ENCODE data around the gene LRRC14B. TPM values are rescaled to one million over a fixed set of nuclear protein-coding genes. Genes with fewer than 3 reads are reported as not detected.

LRRC14B gene
- total RNA-seq, 1 donor from 2014 or later = 0.22 TPM

DNA sequence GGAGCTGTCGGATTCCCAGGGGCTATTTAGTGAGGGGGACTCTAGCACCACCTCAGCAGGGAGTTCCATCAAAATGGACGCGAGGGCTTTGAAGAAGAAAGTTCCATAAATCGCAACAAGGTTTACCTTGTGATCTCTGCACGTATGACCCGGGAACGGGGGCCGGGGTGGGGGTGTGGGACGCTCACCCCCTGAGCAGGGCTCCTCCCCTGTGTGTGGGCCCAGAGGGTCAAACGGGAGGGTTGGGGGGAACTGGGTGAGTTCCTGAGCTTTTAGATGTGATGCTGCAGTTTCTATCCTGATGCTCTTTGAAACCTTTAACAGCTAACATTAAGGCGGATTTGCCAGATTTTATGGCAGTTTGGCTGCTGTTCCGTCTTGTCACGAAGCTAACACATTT is 18.9 kb upstream of the LRRC14B start:
- TF ChIP-seq, protein P1, sequence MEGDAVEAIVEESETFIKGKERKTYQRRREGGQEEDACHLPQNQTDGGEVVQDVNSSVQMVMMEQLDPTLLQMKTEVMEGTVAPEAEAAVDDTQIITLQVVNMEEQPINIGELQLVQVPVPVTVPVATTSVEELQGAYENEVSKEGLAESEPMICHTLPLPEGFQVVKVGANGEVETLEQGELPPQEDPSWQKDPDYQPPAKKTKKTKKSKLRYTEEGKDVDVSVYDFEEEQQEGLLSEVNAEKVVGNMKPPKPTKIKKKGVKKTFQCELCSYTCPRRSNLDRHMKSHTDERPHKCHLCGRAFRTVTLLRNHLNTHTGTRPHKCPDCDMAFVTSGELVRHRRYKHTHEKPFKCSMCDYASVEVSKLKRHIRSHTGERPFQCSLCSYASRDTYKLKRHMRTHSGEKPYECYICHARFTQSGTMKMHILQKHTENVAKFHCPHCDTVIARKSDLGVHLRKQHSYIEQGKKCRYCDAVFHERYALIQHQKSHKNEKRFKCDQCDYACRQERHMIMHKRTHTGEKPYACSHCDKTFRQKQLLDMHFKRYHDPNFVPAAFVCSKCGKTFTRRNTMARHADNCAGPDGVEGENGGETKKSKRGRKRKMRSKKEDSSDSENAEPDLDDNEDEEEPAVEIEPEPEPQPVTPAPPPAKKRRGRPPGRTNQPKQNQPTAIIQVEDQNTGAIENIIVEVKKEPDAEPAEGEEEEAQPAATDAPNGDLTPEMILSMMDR (IDR thresholded peaks at IDR 0.05; ENCODE audit: unreplicated experiment) = no peak
- Mint-ChIP-seq H3K4me1 (peaks cover 19% of the 10 kb centered on the region), H3K27me3 (ENCODE audit: low read depth) (no peaks in the 10 kb centered on the region), H3K27ac (no peak overlapping the region), H3K36me3 (peaks cover 15% of the 10 kb centered on the region), H3K4me3 (no peak overlapping the region), H3K9me3 (no peaks in the 10 kb centered on the region)
- DNase-seq (ENCODE audit: low spot score in 2 of 2, unreplicated experiment in 2 of 2) = no peak

DNA sequence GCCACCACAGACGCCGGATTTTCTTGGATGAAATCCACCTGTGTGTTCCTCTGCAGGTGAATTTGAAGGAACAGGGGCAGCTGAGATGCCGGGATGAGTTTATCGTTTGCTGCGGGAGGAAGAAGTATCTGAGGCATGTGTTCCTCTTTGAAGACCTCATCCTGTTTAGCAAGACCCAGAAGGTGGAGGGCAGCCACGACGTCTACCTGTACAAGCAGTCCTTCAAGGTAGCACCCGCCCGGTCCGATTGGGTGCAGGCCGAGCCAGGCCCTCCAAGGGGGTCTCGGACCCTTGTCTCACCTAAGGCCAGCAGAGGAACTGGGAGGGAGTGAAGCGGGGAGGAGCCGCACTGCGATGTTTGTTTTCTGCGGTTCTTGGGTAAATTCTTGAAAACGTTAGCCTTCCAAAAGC is 18.4 kb upstream of the LRRC14B start:
- Mint-ChIP-seq H3K4me1 (peaks cover 19% of the 10 kb centered on the region), H3K27ac (no peak overlapping the region)
- TF ChIP-seq, protein P1 (IDR thresholded peaks at IDR 0.05; ENCODE audit: unreplicated experiment) = no peak

DNA sequence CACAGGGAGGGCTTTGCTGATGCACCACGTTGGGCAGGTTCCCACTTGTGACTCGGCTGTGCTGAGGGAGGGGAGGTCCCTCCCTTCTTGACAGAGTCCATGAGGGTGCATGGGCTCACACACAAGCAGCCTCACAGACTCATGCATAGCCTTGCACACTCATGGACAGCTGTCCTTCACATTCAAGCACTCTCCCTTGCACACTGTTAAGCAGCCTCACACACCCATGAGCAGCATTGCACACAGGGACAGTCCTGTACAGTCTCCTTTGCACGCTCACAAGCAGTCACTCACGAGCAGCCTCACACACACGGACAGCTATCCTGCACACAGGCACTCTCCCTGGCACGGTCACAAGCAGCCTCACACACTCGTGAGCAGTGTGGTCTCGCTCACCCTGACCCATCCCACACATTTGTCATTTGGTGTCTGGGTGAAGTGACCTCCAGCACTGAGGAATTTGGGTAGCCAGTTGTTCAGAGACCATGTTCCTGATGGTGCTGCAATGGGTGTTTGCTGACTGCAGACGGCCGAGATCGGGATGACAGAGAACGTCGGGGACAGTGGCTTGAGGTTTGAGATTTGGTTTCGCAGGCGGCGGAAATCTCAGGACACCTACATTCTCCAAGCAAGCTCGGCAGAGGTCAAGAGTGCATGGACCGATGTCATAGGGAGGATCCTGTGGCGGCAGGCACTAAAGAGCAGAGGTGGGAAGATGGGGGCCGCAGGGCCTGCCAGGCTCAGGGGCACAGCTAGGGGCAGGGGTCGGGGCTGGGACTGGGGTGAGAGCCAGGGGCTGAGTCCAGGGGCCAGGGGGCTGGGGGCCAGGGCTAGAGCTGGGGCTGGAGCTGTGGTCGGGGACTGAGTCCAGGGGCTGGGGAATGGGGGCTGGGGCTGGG is 17.7 kb upstream of the LRRC14B start:
- Mint-ChIP-seq H3K27ac (no peak overlapping the region), H3K9me3 (no peaks in the 10 kb centered on the region), H3K4me3 (no peak overlapping the region), H3K27me3 (ENCODE audit: low read depth) (no peaks in the 10 kb centered on the region), H3K36me3 (peaks cover 13% of the 10 kb centered on the region), H3K4me1 (peaks cover 16% of the 10 kb centered on the region)
- TF ChIP-seq, protein P1 (IDR thresholded peaks at IDR 0.05; ENCODE audit: unreplicated experiment) = no peak
- DNase-seq (ENCODE audit: low spot score in 2 of 2, unreplicated experiment in 2 of 2) = no peak

More for the DNA sequence above, 18.4 kb upstream of the LRRC14B start:
- Mint-ChIP-seq H3K9me3 (no peaks in the 10 kb centered on the region), H3K36me3 (peaks cover 15% of the 10 kb centered on the region), H3K27me3 (ENCODE audit: low read depth) (no peaks in the 10 kb centered on the region), H3K4me3 (no peak overlapping the region)
- no peak for DNase-seq (ENCODE audit: low spot score in 2 of 2, unreplicated experiment in 2 of 2)

DNA sequence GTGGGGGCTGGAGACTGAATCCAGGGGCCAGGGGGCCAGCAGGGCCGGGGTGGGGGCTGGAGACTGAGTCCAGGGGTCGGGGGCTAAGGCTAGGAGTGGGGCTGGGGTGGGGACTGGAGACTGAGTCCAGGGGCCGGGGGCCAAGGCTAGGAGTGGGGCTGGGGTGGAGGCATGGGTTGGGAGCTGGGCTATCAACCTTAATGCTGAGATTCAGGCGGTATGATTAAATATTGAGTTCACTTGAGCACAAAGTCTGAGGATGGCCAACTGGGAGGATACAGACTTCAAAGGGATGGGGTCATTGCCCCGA is 17.0 kb upstream of the LRRC14B start:
- Mint-ChIP-seq H3K4me1 (peaks cover 16% of the 10 kb centered on the region), H3K4me3 (no peak overlapping the region), H3K27ac (no peak overlapping the region), H3K9me3 (no peaks in the 10 kb centered on the region), H3K27me3 (ENCODE audit: low read depth) (no peaks in the 10 kb centered on the region), H3K36me3 (peaks cover 13% of the 10 kb centered on the region)
- DNase-seq (ENCODE audit: low spot score in 2 of 2, unreplicated experiment in 2 of 2) = no peak
- TF ChIP-seq, protein P1 (IDR thresholded peaks at IDR 0.05; ENCODE audit: unreplicated experiment) = no peak

DNA sequence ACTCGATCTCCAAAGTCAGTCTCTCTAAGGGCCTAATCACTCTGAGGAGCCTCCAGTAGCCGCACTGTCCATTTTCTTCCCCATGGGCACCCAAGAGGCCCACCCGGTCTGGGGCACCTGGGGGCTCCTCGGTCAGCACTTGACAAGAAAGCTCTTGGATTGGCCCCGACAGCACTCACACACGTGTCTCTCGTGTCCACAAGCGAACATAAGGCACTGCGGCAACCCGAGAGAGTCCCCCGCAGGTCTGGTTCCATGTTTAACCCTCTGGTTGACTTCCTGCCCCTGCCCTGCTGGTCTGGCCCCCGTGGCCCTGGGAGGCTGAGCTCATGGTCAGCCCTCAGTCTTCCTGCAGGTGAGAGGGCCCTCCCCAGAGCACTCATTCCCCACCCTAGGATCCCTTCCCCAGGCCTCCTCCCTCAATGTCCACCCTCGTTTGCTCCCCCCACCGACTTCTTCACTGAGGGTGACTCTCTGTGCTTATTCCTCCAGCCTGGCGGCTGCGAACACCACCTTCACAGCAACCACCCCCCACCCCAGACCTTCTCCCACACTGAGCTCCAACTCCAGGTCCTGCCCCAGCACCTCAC is 16.3 kb upstream of the LRRC14B start:
- DNase-seq (ENCODE audit: low spot score in 2 of 2, unreplicated experiment in 2 of 2) = no peak
- Mint-ChIP-seq H3K9me3 (no peaks in the 10 kb centered on the region), H3K36me3 (peaks cover 16% of the 10 kb centered on the region), H3K4me3 (no peak overlapping the region), H3K27me3 (ENCODE audit: low read depth) (no peaks in the 10 kb centered on the region), H3K27ac (no peak overlapping the region), H3K4me1 (peaks cover 19% of the 10 kb centered on the region)
- TF ChIP-seq, protein P1 (IDR thresholded peaks at IDR 0.05; ENCODE audit: unreplicated experiment) = no peak

Measured in mesothelial cell of epicardium (in vitro differentiated cells).